ENCODE data around the gene ASCL5.

ASCL5 gene

GRCh38 chr1:201111156-201111555 lies 15.8 kb downstream of the ASCL5 start:
- in situ Hi-C loops (cut with MboI; ENCODE audit: low sequenced_read_pairs): no loop called here

- in situ Hi-C loops (cut with MboI; ENCODE audit: low sequenced_read_pairs): no loop called here
These were observed 16.4 kb downstream of the ASCL5 start for GRCh38 chr1:201110616-201111015.

- in situ Hi-C loops (cut with MboI; ENCODE audit: low sequenced_read_pairs): no loop called here
These were observed 16.8 kb downstream of the ASCL5 start for GRCh38 chr1:201110138-201110537.

GRCh38 chr1:201109651-201110050 lies 17.3 kb downstream of the ASCL5 start:
- in situ Hi-C loops (cut with MboI; ENCODE audit: low sequenced_read_pairs): no loop called here

GRCh38 chr1:201108614-201109013 lies 18.4 kb downstream of the ASCL5 start:
- in situ Hi-C loops (cut with MboI; ENCODE audit: low sequenced_read_pairs): no loop called here

- in situ Hi-C loops (cut with MboI; ENCODE audit: low sequenced_read_pairs): no loop called here
These were observed 21.3 kb downstream of the ASCL5 start for GRCh38 chr1:201105688-201106087.

- in situ Hi-C loops (cut with MboI; ENCODE audit: low sequenced_read_pairs): no loop called here
These were observed 22.8 kb downstream of the ASCL5 start for GRCh38 chr1:201104141-201104540.

- in situ Hi-C loops (cut with MboI; ENCODE audit: low sequenced_read_pairs): no loop called here
These were observed 23.3 kb downstream of the ASCL5 start for GRCh38 chr1:201103666-201104065.

- in situ Hi-C loops (cut with MboI; ENCODE audit: low sequenced_read_pairs): no loop called here
These were observed 26.6 kb downstream of the ASCL5 start for GRCh38 chr1:201100169-201100930.

GRCh38 chr1:201098992-201099677 lies 27.8 kb downstream of the ASCL5 start:
- in situ Hi-C loops (cut with MboI; ENCODE audit: low sequenced_read_pairs): no loop called here

GRCh38 chr1:201096977-201097856 lies 29.8 kb downstream of the ASCL5 start:
- in situ Hi-C loops (cut with MboI; ENCODE audit: low sequenced_read_pairs): no loop called here

- in situ Hi-C loops (cut with MboI; ENCODE audit: low sequenced_read_pairs): no loop called here
These were observed 30.9 kb downstream of the ASCL5 start for GRCh38 chr1:201096041-201096461.

- in situ Hi-C loops (cut with MboI; ENCODE audit: low sequenced_read_pairs): no loop called here
These were observed 31.4 kb downstream of the ASCL5 start for GRCh38 chr1:201095581-201095980.

GRCh38 chr1:201094832-201095231 lies 32.2 kb downstream of the ASCL5 start:
- in situ Hi-C loops (cut with MboI; ENCODE audit: low sequenced_read_pairs): no loop called here

- in situ Hi-C loops (cut with MboI; ENCODE audit: low sequenced_read_pairs): no loop called here
These were observed 33.0 kb downstream of the ASCL5 start for GRCh38 chr1:201093962-201094361.

GRCh38 chr1:201093561-201093960 lies 33.4 kb downstream of the ASCL5 start:
- in situ Hi-C loops (cut with MboI; ENCODE audit: low sequenced_read_pairs): no loop called here

- in situ Hi-C loops (cut with MboI; ENCODE audit: low sequenced_read_pairs): no loop called here
These were observed 34.2 kb downstream of the ASCL5 start for GRCh38 chr1:201092738-201093137.

- in situ Hi-C loops (cut with MboI; ENCODE audit: low sequenced_read_pairs): no loop called here
These were observed 35.7 kb downstream of the ASCL5 start for GRCh38 chr1:201091256-201091655.

- in situ Hi-C loops (cut with MboI; ENCODE audit: low sequenced_read_pairs): no loop called here
These were observed 36.4 kb downstream of the ASCL5 start for GRCh38 chr1:201090541-201090940.

- in situ Hi-C loops (cut with MboI; ENCODE audit: low sequenced_read_pairs): no loop called here
These were observed 37.4 kb downstream of the ASCL5 start for GRCh38 chr1:201089596-201089995.

- in situ Hi-C loops (cut with MboI; ENCODE audit: low sequenced_read_pairs): no loop called here
These were observed 38.0 kb downstream of the ASCL5 start for GRCh38 chr1:201088901-201089525.

Data from hTERT RPE-1 (cell line).